Stimulated activated effector memory CD8-positive, alpha-beta T cell treated with anti-CD3 and anti-CD28 coated beads, Interleukin-12 subunit alpha, Interleukin-12 subunit beta, amount 100 ng/mL, for 72 hours (primary cell): ENCODE data around the gene AKIRIN1.
"Not testable (repeated sequence)": the region's sequence is repeated elsewhere in the genome, so short reads cannot be mapped to it uniquely, and the experiment has no call there.

Experiments
- ATAC-seq: fragments of 150-1000 bp; cut with Tn5 transposase; 2 replicates; pipeline ENCODE4 v1.10.0; 2021
- DNase-seq, 2 donors: peaks; one replicate each; pipeline ENCODE4 v3.0.0; 2021 to 2022; ENCODE audit warnings: low spot score in 2 of 2
- H3K27ac Mint-ChIP-seq: one replicate; pipeline ENCODE4 v1.8.0; 2022; ENCODE audit warnings: mild to moderate bottlenecking, mixed read lengths
- H3K36me3 Mint-ChIP-seq: one replicate; pipeline ENCODE4 v1.8.0; 2022; ENCODE audit warnings: mild to moderate bottlenecking, mixed read lengths
- H3K4me1 Mint-ChIP-seq: one replicate; pipeline ENCODE4 v1.8.0; 2022; ENCODE audit warnings: mixed read lengths
- H3K4me3 Mint-ChIP-seq: one replicate; pipeline ENCODE4 v1.8.0; 2022; ENCODE audit warnings: mild to moderate bottlenecking, mixed read lengths
- H3K9me3 Mint-ChIP-seq: one replicate; pipeline ENCODE4 v1.8.0; 2022; ENCODE audit warnings: mixed read lengths

Gene AKIRIN1

DNA sequence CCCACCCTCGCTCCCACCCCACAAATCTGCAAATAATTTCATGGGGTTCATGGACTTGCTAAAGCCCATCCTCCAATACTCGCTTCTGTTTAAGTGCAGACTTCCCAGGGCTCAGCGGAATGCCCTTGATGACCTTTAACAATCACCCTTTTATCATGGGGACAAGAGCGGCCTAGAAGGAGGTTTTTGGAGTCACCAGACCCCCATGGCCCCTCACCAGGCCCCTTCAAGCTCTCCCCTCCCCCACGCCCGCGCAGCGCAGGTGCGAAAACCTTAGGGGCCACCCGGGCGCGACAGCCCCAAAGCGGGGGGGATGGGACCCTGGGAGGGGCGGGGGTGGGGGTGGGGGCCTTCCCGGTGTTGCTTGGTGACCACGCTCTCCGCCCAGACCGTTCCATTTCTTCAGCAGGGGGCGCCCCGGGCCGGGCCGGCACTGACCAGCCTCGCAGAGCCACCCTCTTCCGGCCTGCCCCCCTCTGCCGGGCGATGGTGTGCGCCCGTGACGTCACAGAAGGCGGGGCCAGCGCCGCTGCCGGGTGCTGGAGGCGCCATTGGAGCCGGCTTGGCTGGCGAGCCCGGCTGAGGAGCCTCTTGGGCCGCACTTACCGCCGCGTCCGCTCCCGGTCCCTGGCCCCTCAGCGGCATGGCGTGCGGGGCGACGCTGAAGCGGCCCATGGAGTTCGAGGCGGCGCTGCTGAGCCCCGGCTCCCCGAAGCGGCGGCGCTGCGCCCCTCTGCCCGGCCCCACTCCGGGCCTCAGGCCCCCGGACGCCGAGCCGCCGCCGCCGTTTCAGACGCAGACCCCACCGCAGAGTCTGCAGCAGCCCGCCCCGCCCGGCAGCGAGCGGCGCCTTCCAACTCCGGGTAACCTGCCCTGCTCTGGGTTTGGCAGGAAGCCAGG is at the start of gene AKIRIN1:
TSS of gene AKIRIN1 (plus strand) at position 539 of the 900 bp plus-strand sequence. CDS start at position 644, 105 bp downstream.
- H3K27ac Mint-ChIP-seq = peak within 1 kb of the TSS; percentile 90
- no peaks in the 10 kb centered on the region for H3K9me3 Mint-ChIP-seq
- ATAC-seq = peak; percentile 96
- H3K4me3 Mint-ChIP-seq = peak within 1 kb of the TSS; percentile 65
- H3K36me3 Mint-ChIP-seq = peaks cover 32% of the 10 kb centered on the region
- DNase-seq = peak; percentile 99
- H3K4me1 Mint-ChIP-seq = peaks cover 37% of the 10 kb centered on the region

- ATAC-seq = no peak
- Mint-ChIP-seq H3K9me3 (no peaks in the 10 kb centered on the region), H3K27ac (no peak within 1 kb of the TSS), H3K36me3 (no peaks in the 10 kb centered on the region), H3K4me1 (no peaks in the 10 kb centered on the region), H3K4me3 (no peak within 1 kb of the TSS)
- no peak for DNase-seq
These were observed 49.5 kb upstream of the AKIRIN1 start, which contains the start of gene RHBDL2 for GRCh38 chr1:38941527-38942019. Gene RHBDL2, minus strand, starts transcription at chr1:38941830. Its CDS starts 22,618 bp downstream, at chr1:38919212.

DNA sequence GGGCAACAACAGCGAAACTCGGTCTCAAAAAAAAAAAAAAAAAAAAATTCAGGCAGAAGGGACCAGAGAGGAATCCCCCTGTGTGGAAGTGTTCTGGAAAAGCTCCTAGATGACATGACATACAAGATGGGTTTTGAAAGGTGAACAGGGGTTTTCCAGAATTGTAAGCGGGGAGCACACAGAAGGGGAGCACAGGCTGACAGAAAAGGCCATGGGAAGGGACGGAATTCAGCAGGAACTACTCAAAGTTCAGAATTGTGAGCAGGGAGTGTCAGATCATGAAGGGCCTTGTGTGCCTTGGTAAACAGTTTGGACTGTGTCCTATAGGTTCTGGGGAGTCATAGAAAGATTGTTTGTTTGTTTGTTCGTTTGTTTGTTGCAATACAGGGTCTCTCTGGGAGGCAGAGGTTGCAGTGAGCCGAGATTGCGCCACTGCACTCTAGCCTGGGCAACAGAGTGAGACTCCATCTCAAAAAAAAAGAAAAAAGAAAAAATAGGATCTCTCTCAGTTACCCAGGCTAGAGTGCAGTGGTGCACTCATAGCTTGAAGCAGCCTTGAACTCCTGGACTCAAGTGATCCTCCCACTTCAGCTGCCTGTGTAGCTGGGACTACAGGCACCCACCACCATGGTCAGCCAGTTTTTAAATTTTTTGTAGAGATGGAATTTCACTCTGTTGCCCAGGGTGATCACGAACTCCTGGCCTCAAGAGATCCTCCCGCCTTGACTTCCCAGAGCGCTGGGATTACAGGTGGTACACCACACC is 48.2 kb upstream of the AKIRIN1 start:
- H3K36me3 Mint-ChIP-seq = no peaks in the 10 kb centered on the region
- H3K9me3 Mint-ChIP-seq = no peaks in the 10 kb centered on the region
- no peak for DNase-seq
- no peak overlapping the region for H3K4me3 Mint-ChIP-seq
- H3K27ac Mint-ChIP-seq = no peak overlapping the region
- no peaks in the 10 kb centered on the region for H3K4me1 Mint-ChIP-seq
- ATAC-seq = no peak

- Mint-ChIP-seq H3K4me1 (no peaks in the 10 kb centered on the region), H3K36me3 (no peaks in the 10 kb centered on the region), H3K27ac (no peak overlapping the region), H3K4me3 (no peak overlapping the region), H3K9me3 (no peaks in the 10 kb centered on the region)
- ATAC-seq = no peak
- DNase-seq = no peak
These were observed 46.5 kb upstream of the AKIRIN1 start for GRCh38 chr1:38944547-38944946.

- Mint-ChIP-seq H3K4me1 (peaks cover 8% of the 10 kb centered on the region), H3K36me3 (no peaks in the 10 kb centered on the region), H3K27ac (no peak overlapping the region), H3K9me3 (no peaks in the 10 kb centered on the region), H3K4me3 (no peak overlapping the region)
- DNase-seq (no peak), ATAC-seq (no peak)
These were observed 40.5 kb upstream of the AKIRIN1 start for GRCh38 chr1:38950553-38950952.

DNA sequence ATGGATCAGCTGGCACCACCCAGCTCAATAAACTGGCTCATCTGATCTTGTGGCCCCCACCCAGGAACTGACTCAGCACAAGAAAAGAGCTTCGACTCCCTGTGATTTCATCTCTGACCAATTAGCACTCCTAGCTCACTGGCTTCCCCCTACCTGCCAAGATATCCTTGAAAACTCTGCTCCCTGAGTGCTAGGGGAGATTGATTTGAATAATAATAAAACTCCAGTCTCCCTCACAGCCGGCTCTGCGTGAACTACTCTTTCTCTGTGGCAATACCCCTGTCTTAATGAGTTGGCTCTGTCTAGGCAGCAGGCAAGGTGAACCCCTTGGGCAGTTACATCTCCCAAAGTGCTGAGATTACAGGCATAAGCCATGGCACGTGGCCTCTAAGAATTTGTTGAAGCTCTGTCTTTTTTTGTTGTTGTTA is 37.6 kb upstream of the AKIRIN1 start:
- no peak overlapping the region for H3K4me3 Mint-ChIP-seq
- no peak for ATAC-seq
- H3K4me1 Mint-ChIP-seq = peaks cover 8% of the 10 kb centered on the region
- H3K36me3 Mint-ChIP-seq = no peaks in the 10 kb centered on the region
- H3K27ac Mint-ChIP-seq = peak overlapping the region; percentile 32
- no peak for DNase-seq
- H3K9me3 Mint-ChIP-seq = no peaks in the 10 kb centered on the region

DNA sequence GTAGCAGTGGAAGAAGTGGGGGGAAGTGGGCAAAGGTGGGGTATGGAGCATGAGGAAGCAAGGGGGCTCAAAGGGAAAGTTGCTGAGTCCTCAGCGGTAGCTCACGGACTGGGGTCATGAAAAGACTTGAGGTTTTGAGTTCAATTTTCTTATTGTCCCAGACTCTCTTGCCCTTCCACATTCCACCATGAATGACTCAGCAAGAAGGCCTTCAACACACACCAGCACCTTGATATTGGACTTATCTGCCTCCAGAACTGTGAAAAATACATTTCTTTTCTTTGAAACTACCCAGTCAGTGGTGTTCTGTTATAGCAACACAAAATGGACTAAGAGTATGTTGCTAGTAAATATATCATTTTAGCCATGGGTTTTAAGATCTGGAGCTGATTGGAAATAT is 32.1 kb upstream of the AKIRIN1 start:
- DNase-seq (no peak), ATAC-seq (no peak)
- Mint-ChIP-seq H3K4me3 (no peak overlapping the region), H3K9me3 (no peaks in the 10 kb centered on the region), H3K36me3 (no peaks in the 10 kb centered on the region), H3K27ac (no peak overlapping the region), H3K4me1 (peaks cover 7% of the 10 kb centered on the region)

GRCh38 chr1:38962113-38962512 is 29.0 kb upstream of the AKIRIN1 start:
- Mint-ChIP-seq H3K9me3 (no peaks in the 10 kb centered on the region), H3K4me1 (peaks cover 7% of the 10 kb centered on the region), H3K27ac (no peak overlapping the region), H3K4me3 (no peak overlapping the region), H3K36me3 (no peaks in the 10 kb centered on the region)
- ATAC-seq (no peak), DNase-seq (no peak)

DNA sequence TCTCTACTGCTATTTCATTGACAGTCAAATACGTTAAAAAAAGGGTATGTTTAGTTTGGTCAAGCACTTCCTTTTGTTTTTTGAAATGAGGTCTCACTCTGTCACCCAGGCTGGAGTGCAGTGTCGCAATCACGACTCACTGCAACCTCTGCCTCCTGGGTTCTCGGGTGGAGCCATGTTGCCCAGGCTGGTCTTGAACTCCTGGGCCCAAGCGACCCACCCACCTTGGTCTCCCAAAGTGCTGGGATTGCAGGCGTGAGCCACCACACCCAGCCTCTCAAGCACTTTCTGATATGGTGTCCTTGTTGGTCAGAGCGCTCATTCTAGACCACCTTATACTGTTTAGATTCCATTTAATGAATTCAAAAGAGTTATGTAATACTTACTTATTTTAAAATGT is 28.5 kb upstream of the AKIRIN1 start:
- no peak overlapping the region for H3K4me3 Mint-ChIP-seq
- no peak for ATAC-seq
- H3K36me3 Mint-ChIP-seq = no peaks in the 10 kb centered on the region
- DNase-seq = no peak
- H3K27ac Mint-ChIP-seq = no peak overlapping the region
- H3K9me3 Mint-ChIP-seq = no peaks in the 10 kb centered on the region
- H3K4me1 Mint-ChIP-seq = peaks cover 7% of the 10 kb centered on the region

- Mint-ChIP-seq H3K4me1 (peaks cover 7% of the 10 kb centered on the region), H3K36me3 (no peaks in the 10 kb centered on the region), H3K27ac (no peak overlapping the region), H3K9me3 (no peaks in the 10 kb centered on the region), H3K4me3 (no peak overlapping the region)
- peak; percentile 72 for ATAC-seq
- DNase-seq = no peak
These were observed 26.9 kb upstream of the AKIRIN1 start for GRCh38 chr1:38964140-38964548.

GRCh38 chr1:38973145-38973544 is 17.9 kb upstream of the AKIRIN1 start:
- not testable (repeated sequence) for H3K36me3 Mint-ChIP-seq, DNase-seq, H3K4me3 Mint-ChIP-seq, H3K27ac Mint-ChIP-seq, H3K4me1 Mint-ChIP-seq, ATAC-seq, H3K9me3 Mint-ChIP-seq

DNA sequence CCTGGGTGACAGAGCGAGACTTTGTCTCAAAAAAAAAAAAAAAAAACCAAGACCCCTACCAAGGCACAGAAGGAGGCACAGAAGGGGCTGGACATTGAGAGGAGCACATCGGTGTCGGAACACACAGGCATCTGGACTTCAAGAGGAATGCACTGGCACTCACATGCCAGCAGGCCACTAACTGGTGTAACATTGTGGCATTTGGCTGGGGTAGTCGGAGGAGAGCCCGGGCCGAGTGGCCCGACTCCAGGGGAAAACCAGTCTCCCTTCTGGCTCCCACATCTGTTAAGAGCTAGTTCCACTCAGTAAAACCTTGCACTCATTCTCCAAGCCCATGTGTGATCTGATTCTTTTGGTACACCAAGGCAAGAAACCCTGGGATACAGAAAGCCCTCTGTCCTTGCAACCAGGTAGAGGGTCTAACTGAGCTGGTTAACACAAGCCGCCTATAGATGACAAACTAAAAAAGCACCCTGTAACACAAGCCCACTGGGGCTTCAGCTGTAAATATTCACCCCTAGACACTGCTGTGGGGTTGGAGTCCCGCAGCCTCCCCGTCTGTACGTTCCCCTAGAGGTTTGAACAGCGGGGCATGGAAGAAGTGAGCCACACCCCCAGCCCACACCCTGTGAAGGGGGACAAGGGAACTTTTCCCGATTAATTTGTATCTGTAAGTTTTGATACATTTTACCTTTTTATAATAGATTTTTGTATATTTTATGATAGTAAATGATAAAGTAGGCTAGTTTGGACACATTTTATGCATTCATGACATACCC is 17.2 kb upstream of the AKIRIN1 start:
- Mint-ChIP-seq H3K36me3 (no peaks in the 10 kb centered on the region), H3K27ac (no peak overlapping the region), H3K9me3 (peaks cover 3% of the 10 kb centered on the region), H3K4me3 (no peak overlapping the region), H3K4me1 (no peaks in the 10 kb centered on the region)
- ATAC-seq (no peak), DNase-seq (no peak)

DNA sequence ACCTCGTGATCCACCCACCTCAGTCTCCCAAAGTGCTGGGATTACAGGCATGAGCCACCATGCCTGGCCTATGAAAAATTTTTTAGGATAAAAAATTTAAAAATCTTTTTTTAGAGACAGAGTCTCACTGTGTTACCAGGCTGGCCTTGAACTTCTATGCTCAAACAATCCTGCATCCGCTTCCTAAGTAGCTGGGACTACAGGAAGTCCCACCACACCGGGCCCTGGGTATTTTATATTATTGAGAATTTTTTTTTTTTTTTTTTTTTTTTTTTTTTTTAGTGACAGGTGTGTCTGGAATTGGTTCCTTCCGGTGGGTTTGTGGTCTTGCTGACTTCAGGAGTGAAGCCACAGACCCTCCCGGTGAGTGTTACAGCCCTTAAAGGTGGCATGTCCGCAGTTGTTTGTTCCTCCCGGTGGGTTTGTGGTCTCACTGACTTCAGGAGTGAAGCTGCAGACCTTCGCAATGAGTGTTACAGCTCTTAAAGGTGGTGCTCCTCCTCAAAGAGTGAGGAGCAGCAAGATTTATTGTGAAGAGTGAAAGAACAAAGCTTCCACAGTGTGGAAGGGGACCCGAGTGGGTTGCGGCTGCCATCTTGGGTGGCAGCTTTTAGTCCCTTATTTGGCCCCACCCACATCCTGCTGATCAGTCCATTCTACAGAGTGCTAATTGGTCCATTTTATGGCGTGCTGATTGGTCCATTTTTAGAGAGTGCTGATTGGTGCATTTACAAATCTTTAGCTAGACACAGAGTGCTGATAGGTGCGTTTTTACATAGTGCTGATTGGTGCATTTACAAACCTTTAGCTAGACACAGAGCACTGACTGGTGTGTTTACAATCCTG is 13.5 kb upstream of the AKIRIN1 start:
- not testable (repeated sequence) for DNase-seq, H3K9me3 Mint-ChIP-seq, H3K4me1 Mint-ChIP-seq, H3K36me3 Mint-ChIP-seq, H3K27ac Mint-ChIP-seq, H3K4me3 Mint-ChIP-seq
- peak; percentile 54 for ATAC-seq

DNA sequence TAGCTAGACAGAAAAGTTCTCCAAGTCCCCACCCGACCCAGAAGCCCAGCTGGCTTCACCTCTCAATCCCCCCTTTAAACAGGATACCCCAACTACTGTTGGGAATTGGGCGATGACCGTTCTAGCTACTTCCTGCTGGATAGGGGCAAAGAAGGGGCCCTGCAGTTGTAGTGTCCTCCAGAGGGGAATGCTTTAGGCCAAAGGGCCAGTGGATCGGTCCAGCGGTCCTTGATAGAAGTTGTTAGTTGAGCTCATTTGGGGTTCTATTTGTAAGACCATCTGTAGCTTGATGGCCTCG is 12.9 kb upstream of the AKIRIN1 start:
- not testable (repeated sequence) for H3K27ac Mint-ChIP-seq, ATAC-seq, H3K4me1 Mint-ChIP-seq, H3K4me3 Mint-ChIP-seq, H3K36me3 Mint-ChIP-seq, DNase-seq, H3K9me3 Mint-ChIP-seq
